H1 (cell line): ENCODE measurements around the gene PEX5L. TPM values are rescaled to one million over a fixed set of nuclear protein-coding genes. Genes with fewer than 3 reads are reported as not detected.

Experiments used
- CTCF ChIA-PET: fragments of 300-600 bp; sonication (Branson Sonifier 250); formaldehyde crosslinking; loops from one replicate; lab custom pipeline; 2021; ENCODE audit not compliant: partially characterized antibody; lab: Charles Lee
- POLR2A ChIA-PET: fragments of 300-600 bp; sonication (Branson Sonifier 250); formaldehyde crosslinking; loops from one replicate; lab custom pipeline; 2021; ENCODE audit warnings: inconsistent platforms; ENCODE audit not compliant: partially characterized antibody; lab: Charles Lee
- DNase-seq, 2 experiments: peaks; one replicate each; pipeline versions ENCODE4 v3.0.0 to v3.0.0-alpha.2; 2010 to 2022; ENCODE audit warnings: low spot score in 2 of 2, low read depth in 1 of 2, mixed read lengths in 1 of 2
- FAIRE-seq: peaks from 2 replicates; lab custom pipeline; 2011; peaks lifted over from hg19 to GRCh38; lab: Jason Lieb, UNC
- H2AFZ ChIP-seq: 2 replicates; pipeline ENCODE4 v1.8.1; 2012; ENCODE audit warnings: low read length, inconsistent platforms
- H2AK5ac ChIP-seq: 2 replicates; pipeline ENCODE4 v1.6.1; 2013; ENCODE audit warnings: low read depth, low read length
- H2BK120ac ChIP-seq: replicated peaks from 2 replicates; pipeline ENCODE3; 2013; ENCODE audit warnings: low read depth, low read length, inconsistent platforms
- H2BK12ac ChIP-seq: 2 replicates; pipeline ENCODE4 v1.6.1; 2013; ENCODE audit warnings: low read depth, low read length
- H2BK15ac ChIP-seq: 2 replicates; pipeline ENCODE4 v1.6.1; 2013; ENCODE audit warnings: low read length
- H2BK20ac ChIP-seq: 2 replicates; pipeline ENCODE4 v1.6.1; 2013; ENCODE audit warnings: low read length
- H2BK5ac ChIP-seq: 2 replicates; pipeline ENCODE4 v1.6.1; 2013; ENCODE audit warnings: low read depth, low read length
- H3K14ac ChIP-seq: 2 replicates; pipeline ENCODE4 v1.6.1; 2013; ENCODE audit warnings: inconsistent platforms; ENCODE audit not compliant: insufficient read length
- H3K18ac ChIP-seq: 2 replicates; pipeline ENCODE4 v1.6.1; 2013; ENCODE audit warnings: low read length; ENCODE audit errors: extremely low read depth
- H3K23ac ChIP-seq: 2 replicates; pipeline ENCODE4 v1.6.1; 2013; ENCODE audit warnings: inconsistent platforms; ENCODE audit not compliant: insufficient read length
- H3K23me2 ChIP-seq: 2 replicates; pipeline ENCODE4 v1.6.1; 2013; ENCODE audit warnings: low read depth, low read length
- H3K27ac ChIP-seq: 2 replicates; pipeline ENCODE4 v1.6.1; 2011; ENCODE audit warnings: low read depth, low read length, inconsistent platforms
- H3K27me3 ChIP-seq, 4 experiments: replicated peaks in 1 of 4; 1 replicate in 1 of 4; 2 replicates in 3 of 4; pipeline versions ENCODE4 v1.6.1 to v1.8.1; 2011 to 2013; ENCODE audit warnings: low read length in 3 of 4, mild to moderate bottlenecking in 3 of 4, inconsistent platforms in 2 of 4, mixed read lengths in 2 of 4, moderate library complexity in 1 of 4; ENCODE audit not compliant: control insufficient read depth in 3 of 4, insufficient read depth in 3 of 4; ENCODE audit errors: extremely low read depth in 1 of 4
- H3K36me3 ChIP-seq, 4 experiments: 2 replicates each; pipeline versions ENCODE4 v1.6.1 to v1.8.1; 2011 to 2013; ENCODE audit warnings: mild to moderate bottlenecking in 4 of 4, low read length in 3 of 4, moderate library complexity in 2 of 4, control low read depth in 1 of 4, inconsistent platforms in 1 of 4; ENCODE audit not compliant: insufficient read depth in 4 of 4, control insufficient read depth in 2 of 4
- H3K4ac ChIP-seq: replicated peaks from 2 replicates; pipeline ENCODE3; 2013; ENCODE audit warnings: low read length, low read depth, mixed read lengths, inconsistent platforms; ENCODE audit not compliant: insufficient read length
- H3K4me1 ChIP-seq, 4 experiments: replicated peaks in 1 of 4; 1 replicate in 1 of 4; 2 replicates in 3 of 4; pipeline versions ENCODE4 v1.6.1 to v1.8.1; 2011 to 2013; ENCODE audit warnings: low read length in 3 of 4, inconsistent platforms in 2 of 4, mixed read lengths in 1 of 4; ENCODE audit not compliant: insufficient read depth in 4 of 4, control insufficient read depth in 3 of 4
- H3K4me2 ChIP-seq, 2 experiments: 2 replicates each; pipeline versions ENCODE4 v1.6.1 to v1.8.1; 2011 to 2013; ENCODE audit warnings: low read depth in 2 of 2, low read length in 2 of 2, control low read depth in 1 of 2, inconsistent platforms in 1 of 2, mild to moderate bottlenecking in 1 of 2; ENCODE audit not compliant: insufficient read depth in 1 of 2
- H3K4me3 ChIP-seq, 4 experiments: fragments of 200-600, 300-600 bp in 1 of 4; sonication (generic), shearing (Covaris generic), sonication (Bioruptor Twin) in 1 of 4; 2 replicates each; pipeline versions ENCODE4 v1.5.1 to v1.8.1; 2011 to 2016; ENCODE audit warnings: low read length in 4 of 4, low read depth in 3 of 4, control low read depth in 2 of 4, inconsistent platforms in 2 of 4, mild to moderate bottlenecking in 2 of 4, mixed read lengths in 1 of 4, moderate library complexity in 1 of 4; ENCODE audit not compliant: insufficient read depth in 2 of 4; ENCODE audit errors: extremely low read depth in 1 of 4
- H3K56ac ChIP-seq: replicated peaks from 2 replicates; pipeline ENCODE3; 2013; ENCODE audit warnings: low read depth, mild to moderate bottlenecking, mixed read lengths, low read length, inconsistent platforms; ENCODE audit not compliant: insufficient read length
- H3K79me1 ChIP-seq: 2 replicates; pipeline ENCODE4 v1.6.1; 2013; ENCODE audit warnings: low read depth, low read length, control low read depth
- H3K79me2 ChIP-seq, 2 experiments: 2 replicates each; pipeline versions ENCODE4 v1.6.1 to v1.8.1; 2012 to 2013; ENCODE audit warnings: low read length in 2 of 2, mild to moderate bottlenecking in 2 of 2, inconsistent platforms in 1 of 2; ENCODE audit not compliant: insufficient read depth in 2 of 2, control insufficient read depth in 1 of 2
- H3K9ac ChIP-seq, 4 experiments: replicated peaks in 1 of 4; 1 replicate in 1 of 4; 2 replicates in 3 of 4; pipeline versions ENCODE4 v1.6.1 to v1.8.1; 2011 to 2013; ENCODE audit warnings: low read depth in 3 of 4, low read length in 3 of 4, control low read depth in 2 of 4, mild to moderate bottlenecking in 2 of 4, moderate library complexity in 2 of 4, inconsistent platforms in 1 of 4; ENCODE audit errors: extremely low read depth in 1 of 4
- H3K9me3 ChIP-seq, 2 experiments: 2 replicates each; pipeline versions ENCODE4 v1.6.1 to v1.8.1; 2012 to 2013; ENCODE audit warnings: mild to moderate bottlenecking in 2 of 2, moderate library complexity in 2 of 2, control low read depth in 1 of 2, inconsistent platforms in 1 of 2, low read depth in 1 of 2, low read length in 1 of 2, mixed read lengths in 1 of 2; ENCODE audit not compliant: insufficient read depth in 2 of 2
- H4K20me1 ChIP-seq, 2 experiments: replicated peaks in 1 of 2; 2 replicates each; pipeline versions ENCODE3 to v1.8.1; 2011 to 2013; ENCODE audit warnings: inconsistent platforms in 2 of 2, low read length in 2 of 2, mild to moderate bottlenecking in 1 of 2; ENCODE audit not compliant: insufficient read depth in 2 of 2, control insufficient read depth in 1 of 2
- H4K5ac ChIP-seq: 2 replicates; pipeline ENCODE4 v1.6.1; 2013; ENCODE audit warnings: low read length, low read depth, mixed read lengths, inconsistent platforms; ENCODE audit not compliant: insufficient read length
- H4K8ac ChIP-seq: 2 replicates; pipeline ENCODE4 v1.8.0; 2013; ENCODE audit warnings: mild to moderate bottlenecking, moderate library complexity, low read length, inconsistent platforms; ENCODE audit not compliant: insufficient read depth; ENCODE audit errors: extremely low read depth
- H4K91ac ChIP-seq: replicated peaks from 2 replicates; pipeline ENCODE3; 2013; ENCODE audit warnings: low read length, mixed read lengths, inconsistent platforms; ENCODE audit not compliant: insufficient read length
- ATF2 ChIP-seq: IDR thresholded peaks from 2 replicates; pipeline ENCODE4 v1.6.1; 2012; ENCODE audit warnings: low read length, inconsistent platforms
- BRCA1 ChIP-seq: IDR thresholded peaks from 2 replicates; pipeline ENCODE4 v1.6.1; 2012; ENCODE audit warnings: low read depth, low read length, improper control_type of control experiment
- CREB1 ChIP-seq: IDR thresholded peaks from 2 replicates; pipeline ENCODE4 v1.6.1; 2012; ENCODE audit warnings: inconsistent platforms
- GABPA ChIP-seq: IDR thresholded peaks from 2 replicates; pipeline ENCODE4 v1.6.1; 2011; ENCODE audit warnings: mild to moderate bottlenecking, low read length, moderate library complexity, borderline replicate concordance; ENCODE audit not compliant: insufficient read depth
- JUND ChIP-seq: IDR thresholded peaks from 2 replicates; pipeline ENCODE4 v1.6.1; 2011; ENCODE audit warnings: mild to moderate bottlenecking, improper control_type of control experiment, low read length
- KDM1A ChIP-seq: fragments of 200-600, 300-600 bp; sonication (generic); IDR thresholded peaks from 2 replicates; pipeline ENCODE4 v1.7.1; 2016; ENCODE audit warnings: mild to moderate bottlenecking, low read length, borderline replicate concordance
- KDM5A ChIP-seq: fragments of 200-600 bp; IDR thresholded peaks from 2 replicates; pipeline ENCODE4 v1.7.1; 2012; ENCODE audit warnings: mild to moderate bottlenecking, low read length, inconsistent platforms, mixed read lengths
- MAFK ChIP-seq: IDR thresholded peaks from 2 replicates; pipeline ENCODE4 v1.6.1; 2012; ENCODE audit warnings: low read depth, mild to moderate bottlenecking, improper control_type of control experiment, low read length
- SUZ12 ChIP-seq: fragments of 200-600 bp; sonication (generic); IDR thresholded peaks from 2 replicates; pipeline ENCODE4 v1.6.1; 2012; ENCODE audit warnings: mild to moderate bottlenecking, inconsistent platforms, low read length, moderate library complexity, mixed read lengths
- TEAD4 ChIP-seq: IDR thresholded peaks from 2 replicates; pipeline ENCODE4 v1.6.1; 2012; ENCODE audit warnings: low read depth, low read length, inconsistent platforms, mixed read lengths
- WGBS, 2 experiments: shearing (Covaris generic) in 1 of 2; methylation state at CpG; one replicate each; pipeline versions ENCODE4 v1.1.6 to v1.1.7; 2013 to 2015; ENCODE audit warnings: low lambda C conversion rate in 2 of 2, mixed read lengths in 2 of 2, inconsistent platforms in 1 of 2, low coverage in 1 of 2, missing lambda C conversion rate in 1 of 2; ENCODE audit not compliant: insufficient replicate concordance in 2 of 2, insufficient coverage in 1 of 2, insufficient read length in 1 of 2; ENCODE audit errors: extremely low coverage in 1 of 2, missing lambda C conversion rate in 1 of 2; 5-methylcytosine and 5-hydroxymethylcytosine counted together
- polyA plus RNA-seq, 7 experiments: library from polyadenylated mRNA; depleted of rRNA in 3 of 7; stranded (reverse) in 5 of 7; unstranded in 2 of 7; fragments of >200 nt in 5 of 7; fragments of 200-250 nt in 2 of 7; gene quantifications; 1 replicate in 5 of 7; 2 replicates in 1 of 7; 4 replicates in 1 of 7; pipeline versions ENCODE4 v1.2.1 to v1.2.3, GENCODE V29; 2011 to 2013; ENCODE audit warnings: missing spikeins in 2 of 7, mixed read lengths in 2 of 7
- total RNA-seq: library from RNA; stranded (reverse); fragmentation: NEBNext Ultra II Directional; extraction: Animal tissue kit (Norgen Biotek cat#: 25700); gene quantifications from 2 replicates; pipeline ENCODE4 v1.2.1, GENCODE V29; 2021

PEX5L gene
- total and polyA plus RNA-seq, 2 of the 8 experiments (the other 6 are each of a cell fraction or from before 2014, with no cell fraction given): 0.80 to 4.2 TPM

- Histone ChIP-seq H3K23me2 (no peaks in the 10 kb centered on the region), H3K18ac (no peak overlapping the region), H3K56ac (no peak overlapping the region), H4K91ac (no peak overlapping the region), H4K8ac (no peak overlapping the region), H3K9ac (no peak overlapping the region), H2BK20ac (no peak overlapping the region), H3K27me3 (no peaks in the 10 kb centered on the region), H4K20me1 (no peaks in the 10 kb centered on the region), H3K4me3 (no peak overlapping the region), H2AK5ac (no peak overlapping the region), H2BK5ac (no peak overlapping the region), H3K79me1 (no peaks in the 10 kb centered on the region), H3K4me2 (no peak overlapping the region), H2BK15ac (no peak overlapping the region), H2BK120ac (no peak overlapping the region), H3K27ac (no peak overlapping the region), H2BK12ac (no peak overlapping the region), H3K9me3 (no peaks in the 10 kb centered on the region), H2AFZ (no peak overlapping the region)
- CTCF ChIA-PET: interaction anchor here (1.4 kb wide), 1 partner anchor 22 kb away, joined by 6 read pairs; no protein-coding TSS in a partner anchor
- DNase-seq (no peak), FAIRE-seq (no peak)
- POLR2A ChIA-PET: no interaction called here
- WGBS, 2 experiments: 84% methylated on average over 4 of the region's 4 CpGs; no CpG with 5 or more reads in 1 of the 2 experiments
- TF ChIP-seq MAFK: no peak
- TF ChIP-seq KDM5A: no peak
- no peak for TF ChIP-seq SUZ12
- no peak for TF ChIP-seq JUND
- TF ChIP-seq GABPA: no peak
- TF ChIP-seq KDM1A: no peak
- TF ChIP-seq CREB1: no peak
- TF ChIP-seq TEAD4: no peak
- TF ChIP-seq BRCA1: no peak
- TF ChIP-seq ATF2: no peak
- TF ChIP-seq, all 59 proteins: peak for 0
- Histone ChIP-seq H3K79me2 (no peaks in the 10 kb centered on the region), H4K5ac (no peak overlapping the region), H3K4me1 (no peaks in the 10 kb centered on the region), H3K4ac (no peak overlapping the region), H3K14ac (no peak overlapping the region), H3K36me3 (no peaks in the 10 kb centered on the region), H3K23ac (no peak overlapping the region)
Measured at GRCh38 chr3:179907784-179908482, 128.8 kb downstream of the PEX5L start.
